Measurements from ENCODE around the gene USP33. TPM values are rescaled to one million over a fixed set of nuclear protein-coding genes. Genes with fewer than 3 reads are reported as not detected.

USP33 gene
- total RNA-seq, 1 donor from 2014 or later = 92.2 TPM

GRCh38 chr1:77776007-77776700 lies 16.5 kb upstream of the USP33 start:
- Mint-ChIP-seq H3K27me3 (no peaks in the 10 kb centered on the region), H3K4me3 (ENCODE audit: low read depth) (no peak overlapping the region), H3K27ac (peak overlapping the region; percentile 11), H3K4me1 (ENCODE audit: low read depth) (peaks cover 27% of the 10 kb centered on the region), H3K36me3 (ENCODE audit: insufficient read depth) (no peaks in the 10 kb centered on the region), H3K9me3 (ENCODE audit: low read depth) (no peaks in the 10 kb centered on the region)
- TF ChIP-seq, protein P1, sequence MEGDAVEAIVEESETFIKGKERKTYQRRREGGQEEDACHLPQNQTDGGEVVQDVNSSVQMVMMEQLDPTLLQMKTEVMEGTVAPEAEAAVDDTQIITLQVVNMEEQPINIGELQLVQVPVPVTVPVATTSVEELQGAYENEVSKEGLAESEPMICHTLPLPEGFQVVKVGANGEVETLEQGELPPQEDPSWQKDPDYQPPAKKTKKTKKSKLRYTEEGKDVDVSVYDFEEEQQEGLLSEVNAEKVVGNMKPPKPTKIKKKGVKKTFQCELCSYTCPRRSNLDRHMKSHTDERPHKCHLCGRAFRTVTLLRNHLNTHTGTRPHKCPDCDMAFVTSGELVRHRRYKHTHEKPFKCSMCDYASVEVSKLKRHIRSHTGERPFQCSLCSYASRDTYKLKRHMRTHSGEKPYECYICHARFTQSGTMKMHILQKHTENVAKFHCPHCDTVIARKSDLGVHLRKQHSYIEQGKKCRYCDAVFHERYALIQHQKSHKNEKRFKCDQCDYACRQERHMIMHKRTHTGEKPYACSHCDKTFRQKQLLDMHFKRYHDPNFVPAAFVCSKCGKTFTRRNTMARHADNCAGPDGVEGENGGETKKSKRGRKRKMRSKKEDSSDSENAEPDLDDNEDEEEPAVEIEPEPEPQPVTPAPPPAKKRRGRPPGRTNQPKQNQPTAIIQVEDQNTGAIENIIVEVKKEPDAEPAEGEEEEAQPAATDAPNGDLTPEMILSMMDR (IDR thresholded peaks at IDR 0.05; ENCODE audit: unreplicated experiment) = no peak
- DNase-seq (ENCODE audit: low spot score, unreplicated experiment) = no peak

DNA sequence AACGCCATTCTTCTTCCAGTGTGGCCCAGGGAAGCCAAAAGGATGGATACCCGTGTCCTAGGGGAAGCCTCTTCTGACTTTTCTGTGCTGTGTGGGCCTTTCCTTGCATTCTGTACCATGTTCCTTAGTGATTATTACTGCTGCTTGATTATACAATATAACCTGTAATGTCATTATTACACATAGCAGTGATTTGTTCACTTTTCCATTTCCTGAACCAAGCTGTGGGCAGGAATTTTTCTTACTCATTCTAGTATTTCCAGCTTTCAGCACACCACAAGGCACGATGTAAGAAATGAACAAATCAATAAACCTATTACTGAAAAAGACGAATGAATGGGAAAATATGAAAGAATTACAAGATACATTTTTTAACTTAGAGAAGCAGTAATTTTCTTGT lies 8.4 kb upstream of the USP33 start:
- Mint-ChIP-seq H3K27me3 (no peaks in the 10 kb centered on the region), H3K36me3 (ENCODE audit: insufficient read depth) (no peaks in the 10 kb centered on the region), H3K4me1 (ENCODE audit: low read depth) (no peaks in the 10 kb centered on the region), H3K4me3 (ENCODE audit: low read depth) (no peak overlapping the region), H3K9me3 (ENCODE audit: low read depth) (no peaks in the 10 kb centered on the region), H3K27ac (no peak overlapping the region)
- TF ChIP-seq, protein P1 (IDR thresholded peaks at IDR 0.05; ENCODE audit: unreplicated experiment) = no peak
- DNase-seq (ENCODE audit: low spot score, unreplicated experiment) = no peak

DNA sequence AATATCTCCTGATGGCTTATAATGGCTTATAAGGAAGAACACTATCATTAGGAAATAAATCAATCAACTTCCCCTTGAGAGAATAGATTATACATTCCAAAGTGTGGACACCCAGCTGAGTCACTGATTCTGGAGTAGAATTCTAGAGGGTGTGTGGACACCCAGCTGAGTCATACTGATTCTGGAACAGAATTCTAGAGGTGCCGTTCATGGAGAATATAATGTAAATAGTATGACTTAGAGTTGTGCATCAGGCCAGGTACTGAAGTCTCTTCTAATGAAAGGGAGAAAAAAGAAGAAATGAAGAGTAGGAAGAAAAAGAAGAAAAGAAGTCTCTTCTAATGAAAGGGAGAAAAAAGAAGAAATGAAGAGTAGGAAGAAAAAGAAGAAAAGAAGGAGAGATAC lies 2.4 kb upstream of the USP33 start:
- Mint-ChIP-seq H3K36me3 (ENCODE audit: insufficient read depth) (no peaks in the 10 kb centered on the region), H3K4me3 (ENCODE audit: low read depth) (no peak overlapping the region), H3K4me1 (ENCODE audit: low read depth) (peaks cover 15% of the 10 kb centered on the region), H3K27me3 (no peaks in the 10 kb centered on the region), H3K9me3 (ENCODE audit: low read depth) (no peaks in the 10 kb centered on the region), H3K27ac (no peak overlapping the region)
- no peak for DNase-seq (ENCODE audit: low spot score, unreplicated experiment)
- TF ChIP-seq, protein P1 (IDR thresholded peaks at IDR 0.05; ENCODE audit: unreplicated experiment) = no peak

GRCh38 chr1:77757603-77758002 lies 2.0 kb downstream of the USP33 start:
- Mint-ChIP-seq H3K27me3 (no peaks in the 10 kb centered on the region), H3K4me1 (ENCODE audit: low read depth) (peaks cover 29% of the 10 kb centered on the region), H3K4me3 (ENCODE audit: low read depth) (peak overlapping the region; percentile 95), H3K36me3 (ENCODE audit: insufficient read depth) (no peaks in the 10 kb centered on the region), H3K27ac (no peak overlapping the region), H3K9me3 (ENCODE audit: low read depth) (no peaks in the 10 kb centered on the region)
- DNase-seq (ENCODE audit: low spot score, unreplicated experiment) = no peak
- TF ChIP-seq, protein P1 (IDR thresholded peaks at IDR 0.05; ENCODE audit: unreplicated experiment) = no peak

GRCh38 chr1:77757066-77757584 lies 2.5 kb downstream of the USP33 start:
- TF ChIP-seq, protein P1 (IDR thresholded peaks at IDR 0.05; ENCODE audit: unreplicated experiment) = no peak
- H3K27ac Mint-ChIP-seq = no peak overlapping the region
- H3K4me1 Mint-ChIP-seq (ENCODE audit: low read depth) = peaks cover 29% of the 10 kb centered on the region
- DNase-seq (ENCODE audit: low spot score, unreplicated experiment) = no peak
- no peaks in the 10 kb centered on the region for H3K36me3 Mint-ChIP-seq (ENCODE audit: insufficient read depth)
- no peaks in the 10 kb centered on the region for H3K9me3 Mint-ChIP-seq (ENCODE audit: low read depth)
- H3K27me3 Mint-ChIP-seq = no peaks in the 10 kb centered on the region
- peak overlapping the region; percentile 95 for H3K4me3 Mint-ChIP-seq (ENCODE audit: low read depth)
